Endothelial cell of hepatic sinusoid (primary cell): ENCODE measurements around the gene GPR176.

ENCODE experiments used
- in situ Hi-C: cut with HindIII; loops from 2 replicates; pipeline ENCODE4 v1.10.0; 2017; ENCODE audit warnings: low sequenced_read_pairs

GPR176 gene

GRCh38 chr15:39756806-39757522 lies 163.1 kb downstream of the GPR176 start:
- in situ Hi-C loops: loop anchor here (5.0 kb wide), 1 partner anchor 55 kb away; no protein-coding TSS in a partner anchor

- in situ Hi-C loops: no loop called here
Measured at GRCh38 chr15:39752991-39753390, 167.1 kb downstream of the GPR176 start.

GRCh38 chr15:39752246-39752645 lies 167.8 kb downstream of the GPR176 start:
- in situ Hi-C loops: no loop called here
